ENCODE measurements around the gene DPM3. TPM values are rescaled to one million over a fixed set of nuclear protein-coding genes. Genes with fewer than 3 reads are reported as not detected.
A peak's percentile ranks its signal among the peaks of the same experiment; 100 is the strongest.

DPM3 gene
- total and polyA plus RNA-seq, 5 donors, result 71.2 to 186 (median 76.3) TPM

GRCh38 chr1:155183775-155184221 lies 43.5 kb upstream of the DPM3 start:
- Histone ChIP-seq H3K27ac (ENCODE audit: low read length) (no peak overlapping the region), H3K4me1 (ENCODE audit: control insufficient read depth, insufficient read depth, low read length) (no peaks in the 10 kb centered on the region), H3K4me3 (ENCODE audit: low read length) (no peak overlapping the region), H3K9me3 (ENCODE audit: control insufficient read depth, low read length) (no peaks in the 10 kb centered on the region), H3K27me3 (ENCODE audit: control insufficient read depth, insufficient read depth) (no peaks in the 10 kb centered on the region)
- WGBS, result 90% methylated on average over 20 of the region's 20 CpGs
- ATAC-seq (no peak), DNase-seq (peak in 1 of 3 donors; percentile 31)
- intact Hi-C loops (cut with DNase I), result no loop called here

GRCh38 chr1:155182052-155182550 lies 41.8 kb upstream of the DPM3 start:
- Histone ChIP-seq H3K4me1 (ENCODE audit: control insufficient read depth, insufficient read depth, low read length) (no peaks in the 10 kb centered on the region), H3K27me3 (ENCODE audit: control insufficient read depth, insufficient read depth) (no peaks in the 10 kb centered on the region), H3K4me3 (ENCODE audit: low read length) (no peak overlapping the region), H3K27ac (ENCODE audit: low read length) (no peak overlapping the region), H3K9me3 (ENCODE audit: control insufficient read depth, low read length) (no peaks in the 10 kb centered on the region)
- intact Hi-C loops (cut with DNase I), result no loop called here
- ATAC-seq (no peak), DNase-seq (no peak)
- 85% methylated on average over 7 of the region's 7 CpGs for WGBS

GRCh38 chr1:155181371-155182051 lies 41.2 kb upstream of the DPM3 start:
- 89% methylated on average over 18 of the region's 18 CpGs for WGBS
- Histone ChIP-seq H3K27ac (ENCODE audit: low read length) (no peak overlapping the region), H3K4me3 (ENCODE audit: low read length) (no peak overlapping the region), H3K27me3 (ENCODE audit: control insufficient read depth, insufficient read depth) (no peaks in the 10 kb centered on the region), H3K4me1 (ENCODE audit: control insufficient read depth, insufficient read depth, low read length) (no peaks in the 10 kb centered on the region), H3K9me3 (ENCODE audit: control insufficient read depth, low read length) (no peaks in the 10 kb centered on the region)
- ATAC-seq (no peak), DNase-seq (no peak)
- intact Hi-C loops (cut with DNase I), result no loop called here

GRCh38 chr1:155179112-155180031 lies 39.0 kb upstream of the DPM3 start:
- DNase-seq, result peak in 1 of 3 donors; percentile 48
- Histone ChIP-seq H3K27ac (ENCODE audit: low read length) (no peak overlapping the region), H3K4me3 (ENCODE audit: low read length) (no peak overlapping the region), H3K4me1 (ENCODE audit: control insufficient read depth, insufficient read depth, low read length) (no peaks in the 10 kb centered on the region), H3K9me3 (ENCODE audit: control insufficient read depth, low read length) (no peaks in the 10 kb centered on the region), H3K27me3 (ENCODE audit: control insufficient read depth, insufficient read depth) (no peaks in the 10 kb centered on the region)
- intact Hi-C loops (cut with DNase I), result loop anchor here in 2 of 4 donors (10.0 kb wide), 1 partner anchor 45 kb away; no protein-coding TSS in a partner anchor
- ATAC-seq, result no peak
- WGBS, result 93% methylated on average over 31 of the region's 31 CpGs

GRCh38 chr1:155178441-155179111 lies 38.2 kb upstream of the DPM3 start:
- DNase-seq (peak in 1 of 3 donors; percentile 45), ATAC-seq (no peak)
- intact Hi-C loops (cut with DNase I), result loop anchor here in 2 of 4 donors (10.0 kb wide), 1 partner anchor 46 kb away; no protein-coding TSS in a partner anchor
- WGBS, result 77% methylated on average over 30 of the region's 30 CpGs
- H3K9me3 ChIP-seq (ENCODE audit: control insufficient read depth, low read length), result no peaks in the 10 kb centered on the region
- H3K4me3 ChIP-seq (ENCODE audit: low read length), result no peak overlapping the region
- no peaks in the 10 kb centered on the region for H3K27me3 ChIP-seq (ENCODE audit: control insufficient read depth, insufficient read depth)
- no peak overlapping the region for H3K27ac ChIP-seq (ENCODE audit: low read length)
- H3K4me1 ChIP-seq (ENCODE audit: control insufficient read depth, insufficient read depth, low read length), result no peaks in the 10 kb centered on the region

- Histone ChIP-seq H3K27me3 (ENCODE audit: control insufficient read depth, insufficient read depth) (no peaks in the 10 kb centered on the region), H3K9me3 (ENCODE audit: control insufficient read depth, low read length) (no peaks in the 10 kb centered on the region), H3K27ac (ENCODE audit: low read length) (no peak overlapping the region), H3K4me3 (ENCODE audit: low read length) (no peak overlapping the region), H3K4me1 (ENCODE audit: control insufficient read depth, insufficient read depth, low read length) (no peaks in the 10 kb centered on the region)
- ATAC-seq (no peak), DNase-seq (peak in 1 of 3 donors; percentile 55)
- 97% methylated on average over 9 of the region's 9 CpGs for WGBS
- intact Hi-C loops (cut with DNase I), result loop anchor here in 2 of 4 donors (10.0 kb wide), 1 partner anchor 47 kb away; no protein-coding TSS in a partner anchor
Observed at GRCh38 chr1:155177918-155178281, 37.6 kb upstream of the DPM3 start.

- Histone ChIP-seq H3K27me3 (ENCODE audit: control insufficient read depth, insufficient read depth) (no peaks in the 10 kb centered on the region), H3K9me3 (ENCODE audit: control insufficient read depth, low read length) (no peaks in the 10 kb centered on the region), H3K4me3 (ENCODE audit: low read length) (no peak overlapping the region), H3K4me1 (ENCODE audit: control insufficient read depth, insufficient read depth, low read length) (no peaks in the 10 kb centered on the region), H3K27ac (ENCODE audit: low read length) (no peak overlapping the region)
- WGBS, result 80% methylated on average over 11 of the region's 11 CpGs
- ATAC-seq (no peak), DNase-seq (no peak)
- intact Hi-C loops (cut with DNase I), result loop anchor here in 2 of 4 donors (10.0 kb wide), 1 partner anchor 47 kb away; no protein-coding TSS in a partner anchor
Observed at GRCh38 chr1:155177192-155177917, 37.0 kb upstream of the DPM3 start.

- Histone ChIP-seq H3K4me1 (ENCODE audit: control insufficient read depth, insufficient read depth, low read length) (no peaks in the 10 kb centered on the region), H3K9me3 (ENCODE audit: control insufficient read depth, low read length) (no peaks in the 10 kb centered on the region), H3K27ac (ENCODE audit: low read length) (no peak overlapping the region), H3K27me3 (ENCODE audit: control insufficient read depth, insufficient read depth) (no peaks in the 10 kb centered on the region), H3K4me3 (ENCODE audit: low read length) (no peak overlapping the region)
- peak; percentile 55 to 56 for ATAC-seq
- 63% methylated on average over 8 of the region's 8 CpGs for WGBS
- intact Hi-C loops (cut with DNase I), result loop anchor here in 2 of 4 donors (10.0 kb wide), 1 partner anchor 48 kb away; no protein-coding TSS in a partner anchor
- DNase-seq, result peak; percentile 84 to 94 (median 89)
Observed at GRCh38 chr1:155176544-155177071, 36.3 kb upstream of the DPM3 start.

- Histone ChIP-seq H3K4me1 (ENCODE audit: control insufficient read depth, insufficient read depth, low read length) (no peaks in the 10 kb centered on the region), H3K4me3 (ENCODE audit: low read length) (no peak overlapping the region), H3K27me3 (ENCODE audit: control insufficient read depth, insufficient read depth) (no peaks in the 10 kb centered on the region), H3K9me3 (ENCODE audit: control insufficient read depth, low read length) (no peaks in the 10 kb centered on the region), H3K27ac (ENCODE audit: low read length) (no peak overlapping the region)
- ATAC-seq (no peak), DNase-seq (no peak)
- intact Hi-C loops (cut with DNase I), result loop anchor here in 2 of 4 donors (10.0 kb wide), 1 partner anchor 49 kb away; no protein-coding TSS in a partner anchor
- WGBS, result 83% methylated on average over 9 of the region's 9 CpGs
Observed at GRCh38 chr1:155175927-155176371, 35.6 kb upstream of the DPM3 start.
